Measurements from ENCODE around the gene KIF21B. TPM values are rescaled to one million over a fixed set of nuclear protein-coding genes. Genes with fewer than 3 reads are reported as not detected.

KIF21B gene
- total and polyA plus RNA-seq, 9 donors: 0.57 to 1.9 (median 0.88) TPM

DNA sequence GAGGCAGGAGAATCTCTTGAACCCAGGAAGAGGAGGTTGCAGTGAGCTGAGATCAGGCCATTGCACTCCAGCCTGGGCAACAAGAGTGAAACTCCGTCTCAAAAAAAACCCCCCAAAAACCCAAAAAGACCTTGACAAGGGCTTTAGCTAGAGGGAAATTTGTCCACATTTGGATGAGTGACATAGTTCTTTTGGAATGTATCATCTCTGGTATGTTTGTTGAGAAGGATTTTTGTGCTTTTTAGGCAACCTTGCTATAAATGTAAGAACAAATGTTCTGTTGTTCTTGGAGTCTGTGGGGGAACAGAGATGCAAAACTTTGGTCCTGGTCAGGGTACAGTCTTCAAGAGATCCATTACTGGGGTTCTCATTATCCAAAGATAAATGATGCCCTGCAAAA lies 99.9 kb downstream of the KIF21B start:
- 17 to 28% (median 21%) methylated on average over 1 of the region's 1 CpG for WGBS, 3 donors
- DNase-seq: no peak
- Histone ChIP-seq H3K27ac (no peak overlapping the region), H3K4me1 (ENCODE audit: insufficient read depth) (no peaks in the 10 kb centered on the region), H3K27me3 (no peaks in the 10 kb centered on the region), H3K4me3 (no peak overlapping the region), H3K9me3 (no peaks in the 10 kb centered on the region), H3K36me3 (no peaks in the 10 kb centered on the region)
- TF ChIP-seq, protein P1, sequence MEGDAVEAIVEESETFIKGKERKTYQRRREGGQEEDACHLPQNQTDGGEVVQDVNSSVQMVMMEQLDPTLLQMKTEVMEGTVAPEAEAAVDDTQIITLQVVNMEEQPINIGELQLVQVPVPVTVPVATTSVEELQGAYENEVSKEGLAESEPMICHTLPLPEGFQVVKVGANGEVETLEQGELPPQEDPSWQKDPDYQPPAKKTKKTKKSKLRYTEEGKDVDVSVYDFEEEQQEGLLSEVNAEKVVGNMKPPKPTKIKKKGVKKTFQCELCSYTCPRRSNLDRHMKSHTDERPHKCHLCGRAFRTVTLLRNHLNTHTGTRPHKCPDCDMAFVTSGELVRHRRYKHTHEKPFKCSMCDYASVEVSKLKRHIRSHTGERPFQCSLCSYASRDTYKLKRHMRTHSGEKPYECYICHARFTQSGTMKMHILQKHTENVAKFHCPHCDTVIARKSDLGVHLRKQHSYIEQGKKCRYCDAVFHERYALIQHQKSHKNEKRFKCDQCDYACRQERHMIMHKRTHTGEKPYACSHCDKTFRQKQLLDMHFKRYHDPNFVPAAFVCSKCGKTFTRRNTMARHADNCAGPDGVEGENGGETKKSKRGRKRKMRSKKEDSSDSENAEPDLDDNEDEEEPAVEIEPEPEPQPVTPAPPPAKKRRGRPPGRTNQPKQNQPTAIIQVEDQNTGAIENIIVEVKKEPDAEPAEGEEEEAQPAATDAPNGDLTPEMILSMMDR (IDR thresholded peaks at IDR 0.05): no peak
- intact Hi-C loops (cut with DNase I): no loop called here

- no peak for TF ChIP-seq EP300 (IDR thresholded peaks at IDR 0.05)
- no peak for TF ChIP-seq POLR2A (IDR thresholded peaks at IDR 0.05)
- TF ChIP-seq, protein P1 (IDR thresholded peaks at IDR 0.05): no peak
- no peaks in the 10 kb centered on the region for H3K27me3 ChIP-seq
- 80 to 86% (median 85%) methylated on average over 2 of the region's 2 CpGs for whole genome bisulfite sequencing, 3 donors
- no peaks in the 10 kb centered on the region for H3K4me1 ChIP-seq (ENCODE audit: insufficient read depth)
- H3K27ac ChIP-seq: no peak overlapping the region
- DNase-seq: no peak
- no peak overlapping the region for H3K4me3 ChIP-seq
- no peaks in the 10 kb centered on the region for H3K9me3 ChIP-seq
- H3K36me3 ChIP-seq: no peaks in the 10 kb centered on the region
- intact Hi-C loops (cut with DNase I): no loop called here
Measured at GRCh38 chr1:200922406-200922805, 101.1 kb downstream of the KIF21B start.

- Histone ChIP-seq H3K27ac (no peak overlapping the region), H3K9me3 (no peaks in the 10 kb centered on the region), H3K27me3 (no peaks in the 10 kb centered on the region), H3K4me3 (no peak overlapping the region), H3K36me3 (no peaks in the 10 kb centered on the region), H3K4me1 (ENCODE audit: insufficient read depth) (no peaks in the 10 kb centered on the region)
- intact Hi-C loops (cut with DNase I): no loop called here
- TF ChIP-seq, protein P1 (IDR thresholded peaks at IDR 0.05): no peak
- TF ChIP-seq EP300 (IDR thresholded peaks at IDR 0.05) (no peak), POLR2A (IDR thresholded peaks at IDR 0.05) (no peak)
- 74 to 79% (median 75%) methylated on average over 9 of the region's 9 CpGs for WGBS, 3 donors
- no peak for DNase-seq
Measured at GRCh38 chr1:200921571-200922110, 101.9 kb downstream of the KIF21B start.

Small RNAs within 50 kb of the gene (small RNA-seq; reads per million reads assigned to genes)
- gene RNU6-704P: not detected

Other genes starting within 250 kb of the KIF21B start
- not detected for gene GPR25, start 150.7 kb downstream of the KIF21B start, total RNA-seq
- gene GPR25, start 150.7 kb downstream of the KIF21B start, polyA plus RNA-seq: under 1 TPM in 1 of 2 donors, not detected in 1; 0.06 TPM
- 1 to 10 TPM in 3 of 7 donors, under 1 TPM in 2, not detected in 2; 0.59 to 7.9 (median 1.1) TPM for gene INAVA, start 128.8 kb downstream of the KIF21B start, total RNA-seq
- under 1 TPM; 0.18 TPM for gene INAVA, start 128.8 kb downstream of the KIF21B start, polyA plus RNA-seq
- gene CACNA1S, start 88.7 kb upstream of the KIF21B start, total RNA-seq: under 1 TPM in 1 of 7 donors, not detected in 6; 0.05 TPM
- gene CACNA1S, start 88.7 kb upstream of the KIF21B start, polyA plus RNA-seq: under 1 TPM; 0.01 to 0.05 TPM
- gene ASCL5, start 103.5 kb upstream of the KIF21B start, total RNA-seq: not detected
- under 1 TPM in 1 of 2 donors, not detected in 1; 0.06 TPM for gene ASCL5, start 103.5 kb upstream of the KIF21B start, polyA plus RNA-seq
- gene TMEM9, start 130.8 kb upstream of the KIF21B start, total RNA-seq: 100 to 1,000 TPM in 1 of 7 donors, 10 to 100 TPM in 6; 65.5 to 101 (median 88.8) TPM
- 100 to 1,000 TPM in 1 of 2 donors, 10 to 100 TPM in 1; 49.5 to 114 TPM for gene TMEM9, start 130.8 kb upstream of the KIF21B start, polyA plus RNA-seq
- gene IGFN1, start 167.1 kb upstream of the KIF21B start, total RNA-seq: 1 to 10 TPM in 1 of 7 donors, under 1 TPM in 4, not detected in 2; 0.05 to 1.6 (median 0.23) TPM
- under 1 TPM; 0.51 to 0.95 TPM for gene IGFN1, start 167.1 kb upstream of the KIF21B start, polyA plus RNA-seq